Measurements from ENCODE around the gene NPC1. TPM values are rescaled to one million over a fixed set of nuclear protein-coding genes. Genes with fewer than 3 reads are reported as not detected.

Gene NPC1
- total and polyA plus RNA-seq, 8 donors: 7.6 to 219 (median 59.3) TPM

GRCh38 chr18:23547306-23547705 is 39.0 kb downstream of the NPC1 start:
- TF ChIP-seq EP300 (IDR thresholded peaks at IDR 0.05) (no peak), POLR2AphosphoS5 (IDR thresholded peaks at IDR 0.05) (no peak), POLR2A (IDR thresholded peaks at IDR 0.05) (no peak)
- TF ChIP-seq, protein P1, sequence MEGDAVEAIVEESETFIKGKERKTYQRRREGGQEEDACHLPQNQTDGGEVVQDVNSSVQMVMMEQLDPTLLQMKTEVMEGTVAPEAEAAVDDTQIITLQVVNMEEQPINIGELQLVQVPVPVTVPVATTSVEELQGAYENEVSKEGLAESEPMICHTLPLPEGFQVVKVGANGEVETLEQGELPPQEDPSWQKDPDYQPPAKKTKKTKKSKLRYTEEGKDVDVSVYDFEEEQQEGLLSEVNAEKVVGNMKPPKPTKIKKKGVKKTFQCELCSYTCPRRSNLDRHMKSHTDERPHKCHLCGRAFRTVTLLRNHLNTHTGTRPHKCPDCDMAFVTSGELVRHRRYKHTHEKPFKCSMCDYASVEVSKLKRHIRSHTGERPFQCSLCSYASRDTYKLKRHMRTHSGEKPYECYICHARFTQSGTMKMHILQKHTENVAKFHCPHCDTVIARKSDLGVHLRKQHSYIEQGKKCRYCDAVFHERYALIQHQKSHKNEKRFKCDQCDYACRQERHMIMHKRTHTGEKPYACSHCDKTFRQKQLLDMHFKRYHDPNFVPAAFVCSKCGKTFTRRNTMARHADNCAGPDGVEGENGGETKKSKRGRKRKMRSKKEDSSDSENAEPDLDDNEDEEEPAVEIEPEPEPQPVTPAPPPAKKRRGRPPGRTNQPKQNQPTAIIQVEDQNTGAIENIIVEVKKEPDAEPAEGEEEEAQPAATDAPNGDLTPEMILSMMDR (IDR thresholded peaks at IDR 0.05): no peak
- WGBS, 5 donors: 54 to 77% (median 73%) methylated on average over 3 of the region's 3 CpGs
- no peak for DNase-seq
- Histone ChIP-seq H3K4me3 (no peak overlapping the region), H3K27ac (no peak overlapping the region), H3K27me3 (no peaks in the 10 kb centered on the region), H3K9me3 (no peaks in the 10 kb centered on the region), H3K4me1 (peaks cover 0 to 6% (median 5%) of the 10 kb centered on the region in 4 donors), H3K36me3 (peaks cover 65 to 96% (median 94%) of the 10 kb centered on the region in 4 donors)
- intact Hi-C loops (cut with DNase I; ENCODE audit: low total_unique reads): no loop called here

DNA sequence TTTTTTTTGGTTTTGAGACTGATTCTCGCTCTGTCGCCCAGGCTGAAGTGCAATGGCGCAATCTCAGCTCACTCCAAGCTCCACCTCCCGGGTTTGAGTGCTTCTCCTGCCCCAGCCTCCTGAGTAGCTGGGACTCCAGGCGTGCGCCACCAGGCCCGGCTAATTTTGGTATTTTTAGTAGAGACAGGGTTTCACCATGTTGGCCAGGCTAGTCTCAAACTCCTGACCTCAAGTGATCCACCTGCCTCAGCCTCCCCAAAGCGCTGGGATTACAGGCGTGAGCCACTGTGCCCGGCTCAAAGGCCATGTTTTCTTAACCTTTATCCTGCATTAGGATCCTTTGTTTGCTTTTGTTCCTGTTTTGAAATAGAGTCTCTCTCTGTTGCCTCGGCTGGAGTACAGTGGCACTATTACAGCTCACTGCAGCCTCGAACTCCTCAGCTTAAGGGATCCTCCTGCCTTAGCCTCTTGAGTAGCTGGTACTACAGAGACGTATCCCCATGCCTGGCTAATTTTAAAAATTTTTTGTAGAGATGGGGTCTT is 41.0 kb downstream of the NPC1 start:
- intact Hi-C loops (cut with DNase I; ENCODE audit: low total_unique reads): no loop called here
- 75 to 88% (median 77%) methylated on average over 13 of the region's 13 CpGs for WGBS, 5 donors
- H3K4me3 ChIP-seq: no peak overlapping the region
- peak overlapping the region in 1 of 5 donors; percentile 3 for H3K27ac ChIP-seq
- no peaks in the 10 kb centered on the region for H3K9me3 ChIP-seq
- no peaks in the 10 kb centered on the region for H3K27me3 ChIP-seq
- TF ChIP-seq EP300 (IDR thresholded peaks at IDR 0.05) (no peak), POLR2AphosphoS5 (IDR thresholded peaks at IDR 0.05) (no peak), POLR2A (IDR thresholded peaks at IDR 0.05) (no peak)
- TF ChIP-seq, protein P1 (IDR thresholded peaks at IDR 0.05): no peak
- no peak for DNase-seq
- peaks cover 0 to 6% (median 5%) of the 10 kb centered on the region in 4 donors for H3K4me1 ChIP-seq
- peaks cover 57 to 97% (median 95%) of the 10 kb centered on the region in 4 donors for H3K36me3 ChIP-seq

- DNase-seq: no peak
Observed at GRCh38 chr18:23542461-23542860, 43.8 kb downstream of the NPC1 start.

GRCh38 chr18:23541349-23542093 is 44.8 kb downstream of the NPC1 start:
- intact Hi-C loops (cut with DNase I; ENCODE audit: low total_unique reads): no loop called here
- no peaks in the 10 kb centered on the region for H3K9me3 ChIP-seq
- H3K4me1 ChIP-seq: peaks cover 0 to 6% (median 5%) of the 10 kb centered on the region in 4 donors
- no peak for DNase-seq
- 81 to 92% (median 87%) methylated on average over 6 to 9 of the region's 9 CpGs for WGBS, 5 donors
- no peak overlapping the region for H3K4me3 ChIP-seq
- TF ChIP-seq POLR2AphosphoS5 (IDR thresholded peaks at IDR 0.05): no peak
- no peak for TF ChIP-seq POLR2A (IDR thresholded peaks at IDR 0.05)
- TF ChIP-seq, protein P1 (IDR thresholded peaks at IDR 0.05): no peak
- no peak for TF ChIP-seq EP300 (IDR thresholded peaks at IDR 0.05)
- H3K36me3 ChIP-seq: peaks cover 76 to 98% (median 97%) of the 10 kb centered on the region in 4 donors
- H3K27me3 ChIP-seq: no peaks in the 10 kb centered on the region
- H3K27ac ChIP-seq: no peak overlapping the region

More at GRCh38 chr18:23542461-23542860, 43.8 kb downstream of the NPC1 start:
- intact Hi-C loops (cut with DNase I; ENCODE audit: low total_unique reads): no loop called here
- H3K4me3 ChIP-seq: no peak overlapping the region
- H3K27me3 ChIP-seq: no peaks in the 10 kb centered on the region
- peaks cover 73 to 98% (median 97%) of the 10 kb centered on the region in 4 donors for H3K36me3 ChIP-seq
- peaks cover 0 to 6% (median 5%) of the 10 kb centered on the region in 4 donors for H3K4me1 ChIP-seq
- WGBS, 5 donors: 79 to 98% (median 93%) methylated on average over 2 of the region's 2 CpGs
- H3K27ac ChIP-seq: no peak overlapping the region
- H3K9me3 ChIP-seq: no peaks in the 10 kb centered on the region
- TF ChIP-seq, protein P1 (IDR thresholded peaks at IDR 0.05): no peak
- TF ChIP-seq POLR2AphosphoS5 (IDR thresholded peaks at IDR 0.05) (no peak), EP300 (IDR thresholded peaks at IDR 0.05) (no peak), POLR2A (IDR thresholded peaks at IDR 0.05) (no peak)

All from stomach (tissue), 9 donors.